CD4-positive, alpha-beta memory T cell (primary cell): ENCODE results near the gene CCDC39. TPM values are rescaled to one million over a fixed set of nuclear protein-coding genes. Genes with fewer than 3 reads are reported as not detected.

Experiments used
- CTCF ChIA-PET: fragments of 350-600 bp; sonication (Branson Sonifier 250); formaldehyde crosslinking; loops from one replicate; lab custom pipeline; 2021; ENCODE audit warnings: inconsistent platforms; ENCODE audit not compliant: partially characterized antibody; lab: Charles Lee
- POLR2A ChIA-PET: fragments of 350-600 bp; sonication (Branson Sonifier 250); formaldehyde crosslinking; loops from one replicate; lab custom pipeline; 2021; ENCODE audit not compliant: partially characterized antibody; lab: Charles Lee
- DNase-seq, 5 donors: peaks; one replicate each; pipeline versions ENCODE4 v3.0.0 to v3.0.0-alpha.2; 2020 to 2022; ENCODE audit warnings: mixed read lengths in 1 of 5
- H3K27ac ChIP-seq: one replicate; pipeline ENCODE4 v1.7.0; 2013; ENCODE audit warnings: low read depth, low read length
- H3K27me3 ChIP-seq: 2 replicates; pipeline ENCODE4 v1.7.0; 2013; ENCODE audit warnings: mild to moderate bottlenecking, low read length, moderate library complexity; ENCODE audit not compliant: insufficient read depth
- H3K36me3 ChIP-seq: 2 replicates; pipeline ENCODE4 v1.7.0; 2013; ENCODE audit warnings: mild to moderate bottlenecking, low read length, moderate library complexity; ENCODE audit not compliant: insufficient read depth
- H3K4me1 ChIP-seq: 2 replicates; pipeline ENCODE4 v1.7.0; 2013; ENCODE audit warnings: mild to moderate bottlenecking, low read length, moderate library complexity; ENCODE audit not compliant: insufficient read depth
- H3K4me3 ChIP-seq, 2 donors: one replicate each; pipeline ENCODE4 v1.7.0; 2013; ENCODE audit warnings: low read length in 2 of 2, mild to moderate bottlenecking in 1 of 2
- H3K9me3 ChIP-seq, 2 donors: one replicate each; pipeline ENCODE4 v1.7.0; 2013; ENCODE audit warnings: low read length in 2 of 2, control low read depth in 1 of 2; ENCODE audit not compliant: control insufficient read depth in 1 of 2
- H3K27ac Mint-ChIP-seq, 7 donors: one replicate each; pipeline ENCODE4 v1.8.0; 2020 to 2021; ENCODE audit warnings: mixed read lengths in 7 of 7, mild to moderate bottlenecking in 6 of 7, inconsistent platforms in 3 of 7, moderate library complexity in 3 of 7
- H3K27me3 Mint-ChIP-seq, 2 donors: one replicate each; pipeline ENCODE4 v1.8.0; 2020 to 2021; ENCODE audit warnings: mixed read lengths in 2 of 2
- H3K36me3 Mint-ChIP-seq, 2 donors: one replicate each; pipeline ENCODE4 v1.8.0; 2020 to 2021; ENCODE audit warnings: mixed read lengths in 2 of 2, inconsistent platforms in 1 of 2, mild to moderate bottlenecking in 1 of 2
- H3K4me1 Mint-ChIP-seq, 4 donors: one replicate each; pipeline ENCODE4 v1.8.0; 2020 to 2021; ENCODE audit warnings: mixed read lengths in 4 of 4, mild to moderate bottlenecking in 1 of 4
- H3K4me3 Mint-ChIP-seq, 8 donors: one replicate each; pipeline ENCODE4 v1.8.0; 2020 to 2021; ENCODE audit warnings: mixed read lengths in 8 of 8, mild to moderate bottlenecking in 7 of 8, moderate library complexity in 6 of 8, inconsistent platforms in 3 of 8
- H3K9me3 Mint-ChIP-seq, 8 donors: one replicate each; pipeline ENCODE4 v1.8.0; 2020 to 2021; ENCODE audit warnings: mixed read lengths in 8 of 8, mild to moderate bottlenecking in 5 of 8, inconsistent platforms in 3 of 8, moderate library complexity in 1 of 8
- intact Hi-C: fragments of 100-400 bp; cut with micrococcal nuclease; formaldehyde crosslinking; loops from one replicate; pipeline ENCODE4 v1.15.1; 2023
- polyA plus RNA-seq, 2 donors: library from polyadenylated mRNA; unstranded; fragments of 300-500 nt; fragmentation: Illumina TruSeq; gene quantifications; one replicate each; pipeline ENCODE4 v1.2.3, GENCODE V29; 2021
- total RNA-seq, 2 experiments: library from RNA; stranded (reverse); gene quantifications; one replicate each; pipeline ENCODE4 v1.2.3, GENCODE V29; 2021

CCDC39 gene
- total and polyA plus RNA-seq, 4 experiments from 2014 or later: 0.29 TPM; not detected in 3

- H3K4me1 ChIP-seq: no peaks in the 10 kb centered on the region
- H3K4me3 ChIP-seq: no peak overlapping the region
- H3K27me3 ChIP-seq: no peaks in the 10 kb centered on the region
- peaks cover 35 to 62% of the 10 kb centered on the region in 2 donors for H3K36me3 Mint-ChIP-seq
- POLR2A ChIA-PET: interaction anchor here (1.6 to 3.9 kb wide), 2 partner anchors 10 to 300 kb away, joined by 4 to 20 read pairs; partner anchors contain the start of genes FXR1 and TTC14
- no peak overlapping the region for H3K27ac ChIP-seq
- peaks cover 0 to 5% (median 4%) of the 10 kb centered on the region in 4 donors for H3K4me1 Mint-ChIP-seq
- H3K9me3 ChIP-seq: no peaks in the 10 kb centered on the region
- H3K27ac Mint-ChIP-seq: peak overlapping the region in 1 of 7 donors; percentile 78
- no peak overlapping the region for H3K4me3 Mint-ChIP-seq
- peaks cover 51% of the 10 kb centered on the region for H3K36me3 ChIP-seq
- no peaks in the 10 kb centered on the region for H3K27me3 Mint-ChIP-seq
- CTCF ChIA-PET: interaction anchor here (1.0 kb wide), 1 partner anchor 10 kb away, joined by 3 read pairs; no protein-coding TSS in a partner anchor
- DNase-seq: no peak
- H3K9me3 Mint-ChIP-seq: no peaks in the 10 kb centered on the region
- intact Hi-C loops: no loop called here
Observed at GRCh38 chr3:180612364-180612763, 66.9 kb downstream of the CCDC39 start.

GRCh38 chr3:180611006-180611405, 68.3 kb downstream of the CCDC39 start:
- Mint-ChIP-seq H3K27me3 (no peaks in the 10 kb centered on the region), H3K9me3 (no peaks in the 10 kb centered on the region), H3K4me1 (peaks cover 2 to 5% (median 4%) of the 10 kb centered on the region in 4 donors), H3K27ac (no peak overlapping the region), H3K4me3 (no peak overlapping the region), H3K36me3 (peaks cover 48 to 72% of the 10 kb centered on the region in 2 donors)
- ChIA-PET CTCF (no interaction called here), POLR2A (interaction anchor here (1.6 to 3.9 kb wide), 2 partner anchors 9 to 301 kb away, joined by 4 to 20 read pairs; partner anchors contain the start of genes FXR1 and TTC14)
- Histone ChIP-seq H3K4me3 (no peak overlapping the region), H3K27ac (no peak overlapping the region), H3K4me1 (no peaks in the 10 kb centered on the region), H3K27me3 (no peaks in the 10 kb centered on the region), H3K9me3 (no peaks in the 10 kb centered on the region), H3K36me3 (peaks cover 64% of the 10 kb centered on the region)
- DNase-seq: no peak
- intact Hi-C loops: no loop called here

- H3K36me3 ChIP-seq: peaks cover 23% of the 10 kb centered on the region
- H3K36me3 Mint-ChIP-seq: peaks cover 36 to 44% of the 10 kb centered on the region in 2 donors
- POLR2A ChIA-PET: interaction anchor here (0.6 to 2.4 kb wide), 19 partner anchors 9 to 1454 kb away, joined by 3 to 35 read pairs (median 4); partner anchors contain the start of genes ACTL6A, CCDC39, DNAJC19 and FXR1
- intact Hi-C loops: loop anchor here (1.0 to 5.0 kb wide), 6 partner anchors 77 to 1455 kb away; partner anchors contain the start of genes CCDC39, DNAJC19, FXR1 and PIK3CA
- peaks cover 30% of the 10 kb centered on the region for H3K4me1 ChIP-seq
- H3K27me3 Mint-ChIP-seq: peaks cover 5 to 6% of the 10 kb centered on the region in 2 donors
- DNase-seq: peak; percentile 92 to 94 (median 93)
- peak within 1 kb of the TSS; percentile 67 to 89 for H3K4me3 ChIP-seq
- H3K4me3 Mint-ChIP-seq: peak within 1 kb of the TSS; percentile 90 to 98 (median 96)
- H3K27ac ChIP-seq: peak within 1 kb of the TSS; percentile 89
- peaks cover 19 to 42% (median 26%) of the 10 kb centered on the region in 4 donors for H3K4me1 Mint-ChIP-seq
- peak within 1 kb of the TSS; percentile 95 to 99 (median 97) for H3K27ac Mint-ChIP-seq
- no peaks in the 10 kb centered on the region for H3K27me3 ChIP-seq
- peaks cover 0 to 4% (median 2%) of the 10 kb centered on the region in 8 donors for H3K9me3 Mint-ChIP-seq
- CTCF ChIA-PET: interaction anchor here (0.7 to 2.0 kb wide), 5 partner anchors 10 to 388 kb away, joined by 3 to 12 read pairs (median 5); partner anchors contain the start of genes CCDC39 and FXR1
- H3K9me3 ChIP-seq: no peaks in the 10 kb centered on the region
Observed at GRCh38 chr3:180601688-180602666, 77.3 kb downstream of the CCDC39 start, which contains the start of gene TTC14. TSS of gene TTC14 (plus strand) at chr3:180602163. CDS start at chr3:180602262, 99 bp downstream.

- peak overlapping the region in 4 of 8 donors; percentile 3 to 97 (median 30) for H3K4me3 Mint-ChIP-seq
- peaks cover 16 to 37% (median 25%) of the 10 kb centered on the region in 4 donors for H3K4me1 Mint-ChIP-seq
- no peaks in the 10 kb centered on the region for H3K27me3 ChIP-seq
- peaks cover 25 to 30% of the 10 kb centered on the region in 2 donors for H3K36me3 Mint-ChIP-seq
- peak overlapping the region in 1 of 7 donors; percentile 52 for H3K27ac Mint-ChIP-seq
- ChIA-PET POLR2A (interaction anchor here (1.2 to 2.4 kb wide), 3 partner anchors 11 to 312 kb away, joined by 3 to 35 read pairs (median 20); partner anchors contain the start of gene FXR1), CTCF (interaction anchor here (1.7 to 2.0 kb wide), 2 partner anchors 79 to 312 kb away, joined by 6 to 12 read pairs; partner anchors contain the start of genes CCDC39 and FXR1)
- no peak overlapping the region for H3K4me3 ChIP-seq
- H3K9me3 ChIP-seq: no peaks in the 10 kb centered on the region
- peaks cover 0 to 4% (median 2%) of the 10 kb centered on the region in 8 donors for H3K9me3 Mint-ChIP-seq
- peaks cover 30% of the 10 kb centered on the region for H3K4me1 ChIP-seq
- H3K27me3 Mint-ChIP-seq: peaks cover 9 to 12% of the 10 kb centered on the region in 2 donors
- intact Hi-C loops: loop anchor here (5.0 kb wide), 4 partner anchors 387 to 1453 kb away; partner anchors contain the start of genes DNAJC19, PIK3CA, USP13 and ZNF639
- no peak overlapping the region for H3K27ac ChIP-seq
- DNase-seq: no peak
- H3K36me3 ChIP-seq: peaks cover 9% of the 10 kb centered on the region
Observed at GRCh38 chr3:180600473-180600872, 78.8 kb downstream of the CCDC39 start.

- Mint-ChIP-seq H3K4me1 (no peaks in the 10 kb centered on the region), H3K27ac (no peak overlapping the region), H3K9me3 (peaks cover 0 to 2% (median 0%) of the 10 kb centered on the region in 8 donors), H3K4me3 (no peak overlapping the region), H3K27me3 (peaks cover 24 to 33% of the 10 kb centered on the region in 2 donors), H3K36me3 (no peaks in the 10 kb centered on the region)
- intact Hi-C loops: no loop called here
- no peaks in the 10 kb centered on the region for H3K36me3 ChIP-seq
- H3K27me3 ChIP-seq: no peaks in the 10 kb centered on the region
- DNase-seq: no peak
- H3K4me3 ChIP-seq: no peak overlapping the region
- ChIA-PET POLR2A (no interaction called here), CTCF (interaction anchor here (1.1 kb wide), 1 partner anchor 666 kb away, joined by 4 read pairs; no protein-coding TSS in a partner anchor)
- H3K4me1 ChIP-seq: no peaks in the 10 kb centered on the region
- H3K27ac ChIP-seq: no peak overlapping the region
- H3K9me3 ChIP-seq: no peaks in the 10 kb centered on the region
Observed at GRCh38 chr3:180595559-180595935, 83.7 kb downstream of the CCDC39 start.

- no peaks in the 10 kb centered on the region for H3K27me3 ChIP-seq
- intact Hi-C loops: no loop called here
- H3K9me3 Mint-ChIP-seq: peaks cover 0 to 2% (median 0%) of the 10 kb centered on the region in 8 donors
- H3K27me3 Mint-ChIP-seq: peaks cover 24 to 32% of the 10 kb centered on the region in 2 donors
- no peaks in the 10 kb centered on the region for H3K36me3 ChIP-seq
- no peaks in the 10 kb centered on the region for H3K36me3 Mint-ChIP-seq
- H3K27ac ChIP-seq: no peak overlapping the region
- CTCF ChIA-PET: interaction anchor here (1.1 kb wide), 1 partner anchor 665 kb away, joined by 4 read pairs; no protein-coding TSS in a partner anchor
- H3K4me3 Mint-ChIP-seq: no peak overlapping the region
- H3K27ac Mint-ChIP-seq: no peak overlapping the region
- H3K4me3 ChIP-seq: no peak overlapping the region
- no peaks in the 10 kb centered on the region for H3K4me1 ChIP-seq
- DNase-seq: no peak
- POLR2A ChIA-PET: no interaction called here
- H3K4me1 Mint-ChIP-seq: no peaks in the 10 kb centered on the region
- no peaks in the 10 kb centered on the region for H3K9me3 ChIP-seq
Observed at GRCh38 chr3:180594631-180595558, 84.4 kb downstream of the CCDC39 start.
